Esophagus muscularis mucosa (tissue), 4 donors: ENCODE measurements around the gene DLG4. TPM values are rescaled to one million over a fixed set of nuclear protein-coding genes. Genes with fewer than 3 reads are reported as not detected.

Experiments used
- DNase-seq: peaks from one replicate; pipeline ENCODE4 v3.0.0-alpha.2; 2017; ENCODE audit errors: extremely low spot score
- H3K27ac ChIP-seq, 4 donors: fragments of 200-600 bp; sonication (generic); replicated peaks in 1 of 4; 1 replicate in 3 of 4; 2 replicates in 1 of 4; pipeline ENCODE4 v1.5.1; 2016 to 2019; ENCODE audit warnings: mild to moderate bottlenecking in 1 of 4
- H3K27me3 ChIP-seq, 4 donors: fragments of 200-600 bp; sonication (generic); one replicate each; pipeline versions ENCODE4 v1.5.1 to v1.6.0; 2016 to 2019
- H3K36me3 ChIP-seq, 4 donors: fragments of 200-600 bp; sonication (generic); one replicate each; pipeline ENCODE4 v1.5.1; 2016 to 2019
- H3K4me1 ChIP-seq, 4 donors: fragments of 200-600 bp; sonication (generic); one replicate each; pipeline ENCODE4 v1.5.1; 2016 to 2019
- H3K4me3 ChIP-seq, 4 donors: fragments of 200-600 bp; sonication (generic); 1 replicate in 2 of 4; 2 replicates in 2 of 4; pipeline ENCODE4 v1.5.1; 2016 to 2019; ENCODE audit warnings: mild to moderate bottlenecking in 4 of 4, moderate library complexity in 1 of 4
- H3K9me3 ChIP-seq, 4 donors: fragments of 200-600 bp; sonication (generic); 1 replicate in 3 of 4; 2 replicates in 1 of 4; pipeline ENCODE4 v1.5.1; 2016 to 2019
- CTCF ChIP-seq, 3 experiments: fragments of 200-600 bp in 2 of 3; fragments of 450-650 bp in 1 of 3; sonication (generic) in 2 of 3; IDR thresholded peaks; one replicate each; pipeline ENCODE4 v1.5.1; 2017 to 2019; ENCODE audit warnings: antibody characterized with exemption in 3 of 3, mild to moderate bottlenecking in 2 of 3, moderate library complexity in 1 of 3
- EP300 ChIP-seq: sonication (generic); formaldehyde crosslinking; IDR thresholded peaks from one replicate; pipeline ENCODE4 v1.6.1; 2017; ENCODE audit warnings: antibody characterized with exemption
- POLR2A ChIP-seq: fragments of 450-650 bp; IDR thresholded peaks from one replicate; pipeline ENCODE4 v1.6.1; 2017; ENCODE audit warnings: antibody characterized with exemption, moderate library complexity, mild to moderate bottlenecking, low read depth
- POLR2AphosphoS5 ChIP-seq, 2 donors: sonication (generic); formaldehyde crosslinking; IDR thresholded peaks; one replicate each; pipeline ENCODE4 v1.6.1; 2017; ENCODE audit warnings: antibody characterized with exemption in 2 of 2
- WGBS: methylation state at CpG from one replicate; pipeline ENCODE4 v1.1.5; 2018; 5-methylcytosine and 5-hydroxymethylcytosine counted together
- intact Hi-C: fragments of 100-400 bp; cut with DNase I; formaldehyde crosslinking; loops from one replicate; pipeline ENCODE4 v1.15.1; 2023
- total RNA-seq, 4 donors: library from RNA; depleted of rRNA; stranded (reverse); fragments of >200 nt; gene quantifications; one replicate each; pipeline versions ENCODE4 v1.1.0 to v1.2.1, GENCODE V29; 2016

DLG4 gene
- total RNA-seq, 4 donors from 2014 or later: 12.3 to 21.4 (median 16.5) TPM

GRCh38 chr17:7177954-7178477, 41.6 kb downstream of the DLG4 start:
- TF ChIP-seq CTCF (IDR thresholded peaks at IDR 0.05): no peak
- TF ChIP-seq EP300: no peak
- no peak for TF ChIP-seq POLR2A
- no peak for TF ChIP-seq POLR2AphosphoS5 (IDR thresholded peaks at IDR 0.05)
- H3K4me3 ChIP-seq: peak overlapping the region; percentile 35 to 55 (median 43)
- H3K4me1 ChIP-seq: peaks cover 12 to 25% (median 23%) of the 10 kb centered on the region in 4 donors
- H3K27ac ChIP-seq: no peak overlapping the region
- peaks cover 0 to 62% (median 18%) of the 10 kb centered on the region in 4 donors for H3K27me3 ChIP-seq
- H3K9me3 ChIP-seq: no peaks in the 10 kb centered on the region
- no peaks in the 10 kb centered on the region for H3K36me3 ChIP-seq
- no peak for DNase-seq
- WGBS: 13% methylated on average over 14 of the region's 18 CpGs
- intact Hi-C loops: loop anchor here (2.0 to 5.0 kb wide), 2 partner anchors 41 to 129 kb away; no protein-coding TSS in a partner anchor

- H3K27ac ChIP-seq: no peak overlapping the region
These were observed 42.3 kb downstream of the DLG4 start for GRCh38 chr17:7177191-7177953.

GRCh38 chr17:7176841-7177190, 42.8 kb downstream of the DLG4 start:
- H3K4me3 ChIP-seq: peak overlapping the region; percentile 35 to 55 (median 43)
- peaks cover 12 to 25% (median 23%) of the 10 kb centered on the region in 4 donors for H3K4me1 ChIP-seq
- WGBS: 10% methylated on average over 13 of the region's 17 CpGs
- DNase-seq: no peak
- no peak overlapping the region for H3K27ac ChIP-seq
- intact Hi-C loops: loop anchor here (2.0 to 5.0 kb wide), 2 partner anchors 40 to 128 kb away; no protein-coding TSS in a partner anchor
- TF ChIP-seq POLR2A (no peak), CTCF (IDR thresholded peaks at IDR 0.05) (no peak), EP300 (no peak), POLR2AphosphoS5 (IDR thresholded peaks at IDR 0.05) (no peak)
- peaks cover 0 to 66% (median 18%) of the 10 kb centered on the region in 4 donors for H3K27me3 ChIP-seq
- no peaks in the 10 kb centered on the region for H3K36me3 ChIP-seq
- no peaks in the 10 kb centered on the region for H3K9me3 ChIP-seq

More at GRCh38 chr17:7177191-7177953, 42.3 kb downstream of the DLG4 start:
- no peak for DNase-seq
- Histone ChIP-seq H3K36me3 (no peaks in the 10 kb centered on the region), H3K9me3 (no peaks in the 10 kb centered on the region), H3K4me3 (peak overlapping the region; percentile 35 to 55 (median 43)), H3K4me1 (peaks cover 12 to 25% (median 23%) of the 10 kb centered on the region in 4 donors), H3K27me3 (peaks cover 0 to 66% (median 18%) of the 10 kb centered on the region in 4 donors)
- intact Hi-C loops: loop anchor here (2.0 to 5.0 kb wide), 2 partner anchors 40 to 129 kb away; no protein-coding TSS in a partner anchor
- WGBS: 1% methylated on average over 28 of the region's 31 CpGs
- peak; percentile 76 to 95 (median 83) for TF ChIP-seq CTCF (IDR thresholded peaks at IDR 0.05)
- TF ChIP-seq POLR2AphosphoS5 (IDR thresholded peaks at IDR 0.05): no peak

GRCh38 chr17:7176107-7176840, 43.4 kb downstream of the DLG4 start:
- H3K4me1 ChIP-seq: peaks cover 12 to 25% (median 23%) of the 10 kb centered on the region in 4 donors
- no peak for TF ChIP-seq CTCF (IDR thresholded peaks at IDR 0.05)
- no peak for TF ChIP-seq EP300
- no peak for TF ChIP-seq POLR2A
- no peak for TF ChIP-seq POLR2AphosphoS5 (IDR thresholded peaks at IDR 0.05)
- no peaks in the 10 kb centered on the region for H3K9me3 ChIP-seq
- H3K36me3 ChIP-seq: no peaks in the 10 kb centered on the region
- 84% methylated on average over 1 of the region's 1 CpG for WGBS
- no peak overlapping the region for H3K27ac ChIP-seq
- no peak overlapping the region for H3K4me3 ChIP-seq
- H3K27me3 ChIP-seq: peaks cover 0 to 66% (median 18%) of the 10 kb centered on the region in 4 donors
- no peak for DNase-seq
- intact Hi-C loops: loop anchor here (2.0 to 5.0 kb wide), 2 partner anchors 39 to 127 kb away; no protein-coding TSS in a partner anchor
